ENCODE measurements around the gene OSBPL1A.

Gene OSBPL1A

DNA sequence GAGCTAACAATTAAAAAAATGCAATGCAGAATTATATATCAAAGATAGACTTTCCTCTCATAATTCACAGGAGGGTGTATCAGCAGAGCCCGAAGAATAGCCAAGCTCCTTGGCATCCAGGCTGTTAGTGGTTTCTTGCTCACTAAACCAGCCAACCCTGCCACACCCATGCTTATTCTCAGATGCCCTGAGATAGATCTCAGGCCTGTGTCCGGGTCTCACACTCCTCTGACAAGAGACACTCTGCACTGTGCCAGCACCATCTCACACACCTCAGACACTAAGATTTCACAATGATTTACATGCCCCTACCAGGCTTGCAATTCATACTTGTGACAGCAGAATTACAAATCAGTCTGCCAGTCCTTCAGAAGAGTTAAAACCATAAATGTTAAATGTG, 64.5 kb downstream of the OSBPL1A start:
- DNase-seq = no peak

DNA sequence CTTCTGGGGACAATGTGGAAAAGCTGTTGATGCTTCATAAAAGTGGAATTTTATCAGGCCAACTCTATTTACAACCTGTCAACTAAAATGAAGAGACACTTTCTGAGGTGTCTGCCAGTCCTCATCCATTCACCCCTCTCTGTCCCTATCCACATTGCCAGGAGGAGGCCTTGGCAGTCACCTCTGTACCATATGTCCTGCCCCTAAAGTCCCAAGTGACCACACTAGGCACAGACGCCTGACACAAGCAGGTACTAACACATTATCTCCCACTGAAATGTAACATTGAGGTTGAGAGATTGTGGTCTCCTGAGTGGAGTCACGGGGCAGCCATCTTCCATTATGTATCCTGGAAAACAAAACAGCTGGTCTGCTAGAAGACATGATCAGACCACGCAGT, 71.4 kb downstream of the OSBPL1A start:
- DNase-seq = no peak

DNA sequence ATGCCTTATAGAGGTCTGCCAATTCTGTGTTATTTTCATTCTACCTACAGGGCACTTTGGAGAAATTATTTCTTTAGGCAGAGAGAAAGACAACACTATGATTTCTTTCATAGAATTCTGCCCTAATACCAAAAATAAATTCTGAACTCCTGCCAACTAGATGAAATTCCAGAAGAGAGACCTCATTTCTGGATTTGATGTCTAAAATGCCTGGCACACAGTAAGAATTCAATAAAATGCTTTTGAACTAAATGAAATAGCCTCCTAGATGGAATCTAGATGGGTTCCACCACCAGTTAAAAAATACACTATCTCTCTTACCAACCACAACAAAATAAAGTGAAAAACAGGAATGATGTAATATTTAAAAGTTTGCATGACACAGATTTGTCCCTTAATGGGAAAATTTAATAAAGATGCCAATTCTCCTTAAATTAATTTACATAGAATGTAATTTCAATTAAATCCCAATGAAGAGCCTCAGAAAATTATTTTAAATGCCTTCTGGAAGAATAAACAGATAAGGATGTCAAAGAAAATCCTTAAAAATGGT, 75.0 kb downstream of the OSBPL1A start:
- DNase-seq = no peak

DNA sequence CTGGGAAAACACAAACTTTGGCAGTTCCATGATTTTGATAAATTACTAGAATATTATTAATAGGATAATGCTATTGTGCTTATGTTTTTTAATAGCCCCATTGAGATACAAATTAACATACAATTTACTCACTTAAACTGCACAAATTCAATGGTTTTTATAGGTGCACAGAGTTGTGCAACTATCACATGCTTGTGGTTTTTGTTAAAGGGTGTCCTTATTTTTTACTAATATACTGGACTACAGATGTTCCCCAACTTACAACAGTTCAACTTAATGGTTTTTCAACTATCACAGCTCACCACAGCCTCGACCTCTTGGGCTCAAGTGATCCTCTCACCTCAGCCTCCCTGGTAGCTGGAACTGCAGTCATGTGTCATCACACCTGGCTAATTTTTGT, 76.6 kb downstream of the OSBPL1A start:
- no peak for DNase-seq

DNA sequence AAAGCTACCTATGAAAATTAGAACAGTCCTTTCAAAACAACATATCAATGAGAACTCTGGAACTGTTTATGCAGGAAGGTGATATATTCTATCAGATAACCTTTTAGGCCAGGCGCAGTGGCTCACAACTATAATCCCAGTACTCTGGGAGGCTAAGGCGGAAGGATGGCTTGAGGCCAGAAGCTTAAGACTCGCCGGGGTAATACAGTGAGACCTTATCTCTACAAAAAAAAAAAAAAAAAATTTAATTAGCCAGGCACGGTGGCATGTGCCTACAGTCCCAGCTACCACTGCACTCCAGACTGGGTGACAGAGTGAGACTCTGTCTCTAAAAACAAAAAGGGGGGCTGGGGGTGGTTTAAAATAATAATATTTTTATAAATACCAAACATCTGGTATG, 77.9 kb downstream of the OSBPL1A start:
- no peak for DNase-seq

DNA sequence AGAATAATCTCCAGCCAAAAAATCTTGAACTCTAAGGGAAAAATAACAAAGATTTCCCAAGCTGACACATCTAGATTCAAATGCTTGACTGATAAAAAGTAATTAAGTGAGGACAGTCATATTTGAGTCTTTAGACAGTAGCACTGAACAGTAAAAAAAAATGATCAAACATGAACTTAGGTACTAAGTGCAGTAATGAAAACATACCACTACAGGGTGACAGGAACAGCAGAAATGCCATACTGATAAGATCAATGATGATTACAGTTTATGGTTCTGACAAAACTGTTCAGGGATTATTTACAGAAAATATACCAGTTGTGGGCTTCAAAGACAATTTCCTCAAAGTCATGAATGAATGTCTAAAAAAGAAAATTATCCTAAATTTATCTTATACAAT, 80.3 kb downstream of the OSBPL1A start:
- no peak for DNase-seq

DNA sequence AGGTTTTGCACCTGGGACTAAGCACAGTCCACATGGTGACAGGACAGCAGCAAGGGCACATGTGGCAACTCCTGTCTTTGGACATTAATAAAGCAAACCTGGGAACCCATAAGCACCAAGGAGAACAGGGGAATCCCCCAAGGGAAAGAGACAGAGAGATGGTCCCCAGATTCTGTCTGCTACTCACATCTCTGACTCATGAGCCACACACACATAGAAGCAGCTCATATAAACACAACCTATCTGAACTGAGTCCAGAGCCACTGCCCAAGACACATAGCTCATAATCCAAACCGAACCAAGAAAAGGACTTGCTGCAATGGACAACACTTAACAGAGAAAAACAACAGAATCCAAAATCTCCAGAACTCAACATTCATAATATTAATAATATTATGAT, 82.5 kb downstream of the OSBPL1A start:
- DNase-seq = no peak

DNA sequence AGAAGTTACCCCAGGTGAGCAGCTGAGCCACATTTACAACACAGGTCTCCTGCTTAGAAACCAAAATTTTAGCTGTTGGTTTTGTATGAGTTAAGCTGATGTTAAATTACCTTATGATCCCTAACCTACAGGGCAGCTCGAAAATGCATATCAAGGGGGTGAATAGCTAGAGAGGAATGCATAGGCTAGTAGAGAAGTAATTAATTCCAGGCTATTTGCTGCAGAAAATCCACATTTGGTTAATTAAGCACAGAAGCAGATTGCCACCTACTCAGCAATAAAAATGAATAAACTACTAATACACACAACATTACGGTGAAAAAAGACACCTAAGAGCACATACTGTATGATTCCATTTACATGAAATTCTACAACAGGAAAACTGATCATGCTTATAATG, 91.4 kb downstream of the OSBPL1A start:
- no peak for DNase-seq

DNA sequence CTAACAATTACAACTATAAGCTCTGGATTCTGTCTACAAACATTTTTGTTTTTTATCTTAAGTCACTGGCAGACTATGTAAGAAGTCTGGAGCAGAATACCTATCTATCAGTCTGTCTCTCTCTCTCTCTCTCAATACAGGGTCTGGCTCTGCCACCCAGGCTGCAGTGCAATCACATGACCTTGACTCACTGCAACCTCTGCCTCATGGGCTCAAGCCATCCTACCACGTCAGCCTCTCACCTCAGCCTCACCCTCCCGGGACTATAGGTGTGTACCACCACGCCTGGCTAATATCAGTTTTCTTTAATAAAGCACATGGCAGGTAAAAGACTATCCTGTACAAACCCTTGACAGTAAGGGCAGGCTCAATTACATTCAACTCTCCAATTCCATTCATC, 96.9 kb downstream of the OSBPL1A start:
- no peak for DNase-seq

DNA sequence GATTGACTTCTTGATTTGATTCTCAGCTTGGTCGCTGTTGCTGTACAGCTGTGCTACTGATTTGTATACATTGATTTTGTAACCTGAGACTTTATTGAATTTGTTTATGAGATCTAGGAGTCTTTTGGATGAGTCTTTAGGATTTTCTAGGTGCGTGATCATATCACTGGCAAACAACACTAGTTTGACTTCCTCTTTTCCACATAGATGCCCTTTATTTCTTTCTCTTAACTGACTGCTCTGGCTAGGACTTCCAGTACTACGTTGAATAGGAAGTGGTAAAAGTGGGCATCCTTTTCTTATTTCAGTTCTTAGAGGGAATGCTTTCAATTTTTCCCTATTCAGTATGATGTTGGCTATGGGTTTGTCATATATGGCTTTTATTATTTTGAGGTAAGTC, 101.3 kb downstream of the OSBPL1A start:
- DNase-seq = no peak

DNA sequence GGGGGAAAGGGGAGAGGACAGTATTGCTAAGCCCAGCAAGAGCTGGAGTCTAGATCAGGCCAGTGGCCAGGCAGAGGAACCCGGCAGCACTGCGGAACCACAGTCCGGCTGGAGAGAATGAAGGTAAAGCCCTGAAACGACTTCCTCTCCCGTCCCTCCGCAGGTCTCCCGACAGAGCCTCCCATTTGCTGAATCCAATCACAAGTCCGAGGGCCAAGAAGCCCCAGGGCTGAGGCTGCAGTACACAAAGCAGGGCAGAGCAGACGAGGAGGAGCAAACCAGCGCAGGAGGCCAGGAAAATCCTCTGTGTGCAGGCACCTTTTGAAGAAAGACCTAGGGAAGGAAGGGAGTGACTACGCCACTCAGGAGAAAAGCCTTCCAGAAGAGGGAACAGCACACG, 104.4 kb downstream of the OSBPL1A start:
- DNase-seq = no peak

DNA sequence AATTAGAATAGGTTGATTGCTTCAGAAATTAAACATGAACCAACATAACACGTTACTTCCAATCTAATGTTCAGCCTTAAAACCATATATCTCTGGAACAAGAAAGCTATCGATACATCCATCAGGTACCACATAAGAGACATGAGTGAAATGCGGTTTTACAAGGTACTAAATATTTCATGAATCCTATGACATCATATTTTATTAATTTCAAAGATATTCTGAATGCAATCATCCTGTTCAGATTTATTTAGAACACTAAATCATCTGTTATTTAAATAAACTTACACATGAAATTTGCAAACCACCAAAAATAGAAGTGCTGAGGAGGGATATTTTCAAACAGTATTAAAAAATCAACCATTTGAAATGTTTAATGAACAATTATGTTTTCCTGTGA, 119.0 kb downstream of the OSBPL1A start:
- no peak for DNase-seq

DNA sequence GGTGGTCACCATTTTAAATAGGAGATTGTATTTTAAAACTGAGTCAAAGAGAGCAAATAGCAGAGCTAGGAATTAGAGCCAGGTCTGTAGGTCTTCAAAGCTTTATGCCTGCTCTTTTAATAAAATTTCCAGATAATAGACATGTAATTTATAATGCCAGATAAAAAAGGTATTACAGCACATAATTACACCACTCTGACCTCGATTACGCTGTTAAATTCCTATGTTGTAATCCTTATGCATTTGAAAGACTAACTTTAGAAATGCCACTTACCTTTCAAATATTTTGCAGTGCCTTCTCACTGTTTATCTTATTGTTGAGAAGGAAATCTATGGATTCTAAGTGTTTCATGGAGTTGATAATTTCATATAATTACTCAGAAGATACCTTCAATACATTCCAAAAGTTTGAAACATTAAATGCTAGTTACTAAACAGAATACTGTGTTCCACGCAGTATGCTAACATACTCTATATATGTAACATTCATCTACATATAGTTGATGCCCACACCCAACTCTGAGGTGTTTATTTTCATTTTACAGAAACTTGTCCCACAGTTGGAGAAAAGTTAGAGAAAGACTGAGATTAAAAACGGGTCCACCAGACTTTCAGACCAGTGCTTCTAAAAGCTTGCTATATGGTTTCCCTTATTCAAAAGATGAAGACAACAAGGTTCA, 120.0 kb downstream of the OSBPL1A start:
- DNase-seq = no peak

DNA sequence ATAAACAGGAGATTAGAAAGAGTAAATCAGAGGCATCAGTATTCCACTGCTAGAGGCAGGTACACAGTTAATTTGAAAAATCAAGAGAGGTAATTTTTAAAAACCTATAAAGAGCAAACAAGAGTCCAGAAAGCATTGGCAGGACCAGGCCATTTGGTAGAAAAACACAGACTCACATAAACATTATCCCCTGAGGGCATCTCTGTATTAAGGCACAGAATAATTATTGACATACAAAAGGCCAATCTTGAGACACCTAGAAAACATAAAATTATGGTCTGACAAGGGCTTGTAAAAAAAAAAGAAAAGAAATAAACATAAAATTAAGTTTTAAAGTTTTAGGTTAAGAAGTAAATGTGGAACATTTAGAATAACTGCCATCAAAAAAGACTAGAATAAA, 120.6 kb downstream of the OSBPL1A start:
- no peak for DNase-seq

DNA sequence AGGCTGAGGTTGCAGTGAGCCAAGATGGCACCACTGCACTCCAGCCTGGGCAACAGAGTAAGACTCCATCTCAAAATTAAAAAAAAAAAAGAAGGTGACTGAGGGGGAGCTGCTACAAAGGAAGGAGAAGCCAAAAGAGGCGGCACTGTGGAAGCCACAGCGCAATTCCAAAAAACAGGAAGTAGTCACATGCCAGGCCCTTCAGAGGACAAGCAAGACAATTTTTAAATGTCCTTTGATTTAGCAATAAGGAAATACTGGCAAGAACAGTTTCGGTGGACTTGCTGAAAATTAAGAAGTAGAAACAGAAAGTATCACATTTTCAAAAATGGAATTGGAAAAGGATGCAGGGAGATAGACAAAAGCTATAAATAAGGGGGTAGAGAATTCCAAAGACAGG, 122.8 kb downstream of the OSBPL1A start:
- no peak for DNase-seq

DNA sequence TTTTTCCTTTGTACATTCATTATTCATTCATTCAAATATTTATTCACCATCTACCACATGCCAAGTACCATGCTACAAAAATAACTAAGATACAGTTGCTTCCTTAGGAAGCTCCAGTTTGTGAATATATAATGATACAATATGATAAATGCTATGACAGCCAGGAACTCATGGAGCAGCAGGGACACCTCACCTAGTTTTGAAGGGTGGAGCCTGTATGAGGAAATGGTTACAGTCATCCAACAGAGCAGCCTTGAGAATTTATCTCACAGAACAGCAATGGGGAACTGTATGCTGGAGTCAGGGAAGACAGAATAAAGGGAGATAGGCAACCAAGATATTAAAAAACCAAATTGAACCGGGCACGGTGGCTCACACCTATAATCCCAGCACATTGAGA, 124.0 kb downstream of the OSBPL1A start:
- no peak for DNase-seq

DNA sequence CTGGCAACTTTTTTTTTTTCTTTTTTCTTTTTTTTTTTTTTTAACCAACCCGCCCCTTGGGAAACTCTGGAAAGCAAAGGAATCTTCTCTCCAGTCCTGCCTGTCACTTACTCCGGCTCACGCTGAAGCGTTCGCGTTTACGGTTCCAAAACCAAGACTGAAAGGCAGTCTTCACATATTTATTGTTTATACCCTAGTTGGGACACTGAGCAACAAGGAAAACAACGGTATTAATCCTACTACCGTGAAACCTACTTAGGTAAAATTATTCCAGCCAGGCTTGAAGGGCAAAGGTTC, 125.4 kb downstream of the OSBPL1A start:
- DNase-seq = no peak

DNA sequence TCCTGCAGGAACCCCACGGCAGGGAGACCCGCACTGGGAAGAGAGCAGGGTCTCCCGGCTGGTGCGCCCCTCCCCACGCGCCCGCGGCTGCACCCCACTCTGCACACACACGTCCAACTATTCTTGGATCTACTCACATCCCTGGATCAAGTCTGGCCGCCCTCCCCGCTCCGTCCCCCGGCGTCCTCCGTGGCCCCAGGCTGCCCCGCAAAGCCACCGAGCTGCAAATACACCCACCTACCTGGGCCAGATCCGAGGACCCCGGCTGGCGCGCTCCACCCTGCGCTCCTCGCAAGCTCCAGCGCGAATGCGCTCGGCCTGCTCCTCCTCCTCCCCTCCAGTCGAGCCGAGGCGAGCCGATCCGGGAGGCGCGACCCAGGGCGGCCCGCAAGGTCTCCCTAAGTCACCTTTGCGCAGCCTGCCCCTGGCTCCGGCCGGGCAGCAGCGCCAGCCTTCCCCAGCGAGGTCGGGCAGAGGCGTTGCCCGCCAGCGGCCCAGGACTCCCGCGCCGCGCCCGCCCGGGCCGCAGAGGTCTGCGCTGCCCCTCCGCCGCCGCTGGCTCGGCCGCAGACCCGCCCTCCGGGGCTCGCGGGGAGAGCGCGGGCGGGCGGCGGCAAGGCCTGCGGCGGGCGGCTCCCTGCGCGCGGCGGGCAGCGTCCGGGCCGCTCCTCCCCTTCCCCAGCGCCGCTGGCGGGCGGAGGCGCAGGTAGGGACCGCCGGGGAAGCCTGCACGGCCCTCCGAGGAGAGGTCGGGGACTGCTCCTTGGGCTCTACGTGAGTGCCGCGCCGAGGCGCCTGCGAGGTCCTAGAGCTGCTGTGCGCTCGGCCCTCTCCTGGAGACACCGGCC, 126.0 kb downstream of the OSBPL1A start:
- peak in 1 of 2 donors; percentile 56 for DNase-seq

DNA sequence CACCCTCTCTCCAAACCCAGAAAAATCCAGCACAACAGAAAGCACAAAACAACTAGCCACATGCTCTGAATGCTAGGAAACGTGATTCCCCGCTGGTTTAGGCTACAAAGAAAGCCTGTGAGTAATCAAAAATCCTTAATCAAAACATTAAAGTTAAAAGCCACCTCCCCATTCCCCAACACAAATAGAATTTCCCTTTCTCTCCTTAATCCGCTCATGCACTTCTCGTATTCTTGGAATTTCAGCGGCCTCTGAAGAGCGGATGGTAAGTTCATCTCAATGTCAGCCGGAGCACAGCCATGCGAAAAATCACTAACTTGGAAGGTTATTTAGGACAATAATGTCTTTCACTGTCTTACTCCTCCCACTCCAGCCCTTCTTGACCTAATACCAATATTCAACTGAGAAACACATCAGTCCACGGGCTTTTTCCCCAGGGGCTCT, 126.7 kb downstream of the OSBPL1A start:
- DNase-seq = no peak

DNA sequence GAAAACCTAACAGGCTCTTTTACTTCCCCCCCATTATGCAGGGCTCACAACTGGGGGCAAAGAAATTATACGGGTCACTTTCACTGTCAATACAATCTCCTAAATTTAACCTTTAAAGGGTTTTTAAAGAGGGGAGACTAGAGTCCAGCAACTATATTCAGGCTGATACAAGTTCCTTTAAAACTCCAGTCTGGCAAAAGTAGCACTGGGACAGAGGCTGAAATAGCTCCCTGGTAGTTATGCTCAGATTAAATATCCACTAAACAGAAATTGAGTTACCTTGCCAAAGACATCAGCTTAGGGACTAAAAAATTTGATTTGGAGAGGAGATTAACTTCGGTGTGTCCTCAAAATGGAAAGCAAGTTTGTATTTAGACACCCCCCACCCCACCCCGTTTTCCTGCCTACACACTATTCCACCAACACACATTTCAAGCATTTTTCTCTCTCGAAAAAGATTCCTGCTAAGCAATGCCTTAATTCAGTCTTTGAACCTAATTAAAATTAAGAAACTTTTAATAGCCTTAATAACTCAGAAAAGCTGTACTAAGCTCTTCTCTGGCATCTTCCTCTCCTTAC, 127.2 kb downstream of the OSBPL1A start:
- DNase-seq = no peak

DNA sequence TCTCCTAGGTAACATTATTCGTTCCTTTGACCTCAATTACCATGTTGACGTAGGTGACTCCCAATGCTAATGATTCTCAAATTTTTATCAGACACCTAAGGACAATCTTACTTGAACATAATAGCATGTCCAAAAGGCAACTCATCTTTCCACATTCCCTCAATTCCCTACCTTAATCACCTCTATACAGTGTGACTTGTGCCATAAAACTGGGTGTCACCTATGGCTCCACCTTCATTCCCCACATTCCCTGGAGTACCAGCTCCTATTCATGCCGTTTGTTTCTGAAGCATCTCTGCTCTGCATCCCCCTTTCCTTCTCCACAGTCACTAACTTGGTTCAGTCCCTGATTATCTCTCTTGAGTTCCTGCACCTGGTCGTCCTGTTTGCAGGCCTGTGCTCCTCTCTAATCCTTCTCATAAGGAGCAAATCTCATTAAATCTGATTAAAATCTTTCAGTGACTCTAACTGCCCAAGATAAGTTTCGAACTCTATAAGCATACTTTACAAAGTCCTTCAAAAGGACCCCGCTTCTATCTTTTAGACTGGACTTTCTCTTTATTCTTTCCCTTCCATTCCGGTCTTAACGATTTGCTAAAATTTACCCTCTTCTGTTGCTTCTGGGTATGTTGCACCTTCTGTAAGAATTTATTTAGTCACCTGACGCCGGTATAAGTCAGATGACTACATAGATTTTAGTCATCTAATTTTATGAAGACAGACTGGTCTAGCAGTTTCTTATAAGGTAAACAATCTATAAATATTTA, 128.7 kb downstream of the OSBPL1A start:
- DNase-seq = no peak

DNA sequence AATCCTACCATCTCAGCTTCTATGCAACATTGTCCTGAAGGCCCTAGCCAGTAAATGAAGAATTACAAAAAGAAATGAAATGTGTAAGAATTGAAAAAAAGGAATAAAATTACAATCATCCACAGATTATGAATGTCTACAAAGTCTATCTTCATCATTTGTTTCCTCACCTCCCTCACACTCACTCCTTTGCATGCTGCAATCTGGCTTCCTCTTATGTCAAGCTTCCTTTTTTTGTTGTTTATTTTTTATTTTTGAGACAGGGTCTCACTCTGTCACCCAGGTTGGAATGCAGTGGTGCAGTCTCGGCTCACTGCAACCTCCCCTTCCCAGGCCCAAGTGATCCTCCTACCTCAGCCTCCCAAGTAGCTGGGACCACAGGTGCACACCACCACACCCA, 129.7 kb downstream of the OSBPL1A start:
- no peak for DNase-seq

DNA sequence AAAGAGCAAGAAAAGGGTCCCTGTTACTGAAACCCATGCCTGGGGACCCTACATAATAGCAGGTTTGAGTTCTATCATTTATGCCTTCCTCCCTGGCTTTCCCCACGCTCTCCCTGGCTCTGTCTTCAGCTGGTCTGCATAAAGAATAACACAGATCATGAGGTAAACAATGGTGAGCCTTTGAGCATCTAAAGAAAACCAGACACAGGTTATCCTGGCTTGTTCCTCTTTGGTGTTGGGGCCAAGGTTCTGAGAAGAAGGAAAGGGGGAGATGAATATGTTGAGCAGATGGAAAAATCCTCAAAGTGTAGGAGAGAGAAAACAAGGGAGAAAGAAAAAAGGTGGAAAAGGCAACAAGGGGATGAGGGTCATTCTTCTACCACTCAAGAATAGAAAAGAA, 131.5 kb downstream of the OSBPL1A start:
- no peak for DNase-seq

All from stimulated activated CD4-positive, alpha-beta T cell treated with anti-CD3 and anti-CD28 coated beads, Interleukin-2, amount 100 ng/mL, for 24 hours (primary cell).